ENCODE data around the gene AP3B1.

AP3B1 gene

DNA sequence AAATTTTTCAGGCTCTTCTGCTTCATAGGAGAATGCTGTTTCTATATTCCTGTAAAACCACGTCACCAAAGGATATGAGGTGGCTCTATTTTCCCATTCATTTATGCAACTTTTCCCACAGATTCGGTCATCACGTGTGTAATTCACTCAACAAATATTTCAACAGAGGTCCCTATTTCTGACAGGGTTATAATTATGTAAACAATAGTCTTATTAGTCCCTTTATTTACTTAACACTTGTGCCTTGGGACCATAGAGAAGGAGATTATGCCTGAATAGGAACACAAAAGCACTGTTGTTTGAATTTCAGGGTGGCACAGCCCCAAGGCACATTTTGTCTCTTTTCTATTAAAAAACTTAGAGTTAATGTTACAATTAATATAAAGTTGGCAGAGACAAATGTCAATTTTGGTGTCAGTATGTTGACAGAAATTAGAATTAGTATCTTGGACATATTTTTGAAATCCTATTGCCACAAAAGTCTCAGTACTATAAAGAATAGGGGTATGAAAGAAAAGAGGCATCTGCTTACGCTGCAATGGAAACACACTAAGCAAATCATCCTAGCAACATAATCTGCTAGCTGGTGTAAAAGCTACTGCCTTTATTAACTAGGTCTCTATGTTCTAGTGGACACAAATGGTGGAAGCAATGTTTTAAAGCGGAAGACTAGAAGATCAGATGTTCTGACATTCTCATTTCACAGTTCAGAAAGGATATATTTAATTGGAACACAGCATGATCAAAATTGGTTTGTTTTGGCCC, 289.3 kb downstream of the AP3B1 start:
- DNase-seq (ENCODE audit: low read depth in 2 of 2), result no peak

DNA sequence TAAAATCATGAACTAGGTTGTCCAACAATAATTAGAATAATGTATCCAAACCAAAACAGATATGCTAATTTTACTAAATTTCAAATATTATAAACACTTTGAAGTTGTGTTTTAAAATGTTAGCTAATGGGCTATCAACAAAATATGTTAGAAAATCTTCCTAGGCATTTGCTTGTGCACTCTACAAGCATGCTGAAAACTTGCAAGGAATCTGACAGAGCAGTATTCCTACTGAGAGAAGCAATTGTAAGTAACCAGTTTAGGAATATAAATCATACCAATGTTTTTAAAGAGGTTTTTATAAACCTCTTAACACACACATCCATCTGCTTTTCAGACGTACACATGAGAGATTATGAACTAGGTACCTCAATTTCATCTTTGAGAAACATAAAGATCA, 289.9 kb downstream of the AP3B1 start:
- no peak for DNase-seq (ENCODE audit: low read depth in 2 of 2)

DNA sequence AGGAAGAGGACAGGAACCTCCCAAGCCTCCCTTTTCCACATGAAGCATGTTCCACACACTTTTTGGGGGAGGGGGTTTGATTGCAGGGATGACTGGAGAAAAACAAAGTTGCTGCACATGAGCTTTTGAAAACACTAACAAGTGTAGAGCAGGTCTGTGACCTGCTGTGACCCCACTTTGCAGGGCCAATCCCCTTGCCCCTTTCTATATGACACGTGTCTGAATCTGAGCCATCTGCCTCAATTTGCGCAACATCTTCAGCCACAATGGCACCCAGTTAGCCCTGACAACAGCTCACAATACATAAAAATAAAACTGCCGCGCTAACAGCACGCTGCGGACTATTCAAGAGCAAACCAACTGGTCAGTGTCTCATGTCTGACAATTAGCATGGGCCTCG, 290.6 kb downstream of the AP3B1 start:
- DNase-seq (ENCODE audit: low read depth in 2 of 2), result no peak

DNA sequence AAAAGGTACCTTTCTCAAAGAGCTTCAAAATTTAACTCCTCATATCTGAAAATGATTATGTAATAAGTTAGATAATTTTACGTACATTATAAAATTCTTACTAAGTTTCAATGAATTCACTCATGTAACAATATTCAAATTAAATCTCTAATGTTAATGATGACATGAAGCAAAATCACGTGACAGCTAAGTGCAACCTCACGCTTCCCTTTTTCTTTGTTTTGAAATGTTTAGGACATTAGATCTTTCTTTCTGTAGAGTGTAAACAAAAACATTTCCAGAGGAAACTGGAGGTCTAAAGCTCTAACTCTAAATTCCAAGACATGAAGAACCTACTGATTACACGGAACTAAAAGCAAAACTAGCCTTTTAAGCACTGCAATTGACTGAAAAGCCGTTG, 291.0 kb downstream of the AP3B1 start:
- no peak for DNase-seq (ENCODE audit: low read depth in 2 of 2)

DNA sequence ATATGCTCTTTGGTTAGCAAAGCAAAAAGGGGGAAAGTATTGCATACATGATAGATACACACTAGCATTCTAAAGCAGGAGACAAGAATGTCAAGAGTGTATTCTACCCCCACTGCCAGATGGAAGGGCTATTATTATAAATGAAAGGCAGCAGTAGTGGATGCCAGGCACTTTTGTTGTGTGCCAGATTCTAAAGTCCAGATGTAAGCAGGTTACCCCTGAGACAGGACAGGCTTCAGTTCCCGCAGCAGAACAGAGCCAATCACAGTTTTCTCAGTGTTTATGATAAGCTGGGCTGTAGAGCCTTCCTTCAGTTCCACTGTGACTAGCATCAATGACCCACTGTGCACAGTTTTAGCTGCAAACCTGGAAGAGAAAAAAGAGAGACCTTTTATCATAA, 291.8 kb downstream of the AP3B1 start:
- no peak for DNase-seq (ENCODE audit: low read depth in 2 of 2)

DNA sequence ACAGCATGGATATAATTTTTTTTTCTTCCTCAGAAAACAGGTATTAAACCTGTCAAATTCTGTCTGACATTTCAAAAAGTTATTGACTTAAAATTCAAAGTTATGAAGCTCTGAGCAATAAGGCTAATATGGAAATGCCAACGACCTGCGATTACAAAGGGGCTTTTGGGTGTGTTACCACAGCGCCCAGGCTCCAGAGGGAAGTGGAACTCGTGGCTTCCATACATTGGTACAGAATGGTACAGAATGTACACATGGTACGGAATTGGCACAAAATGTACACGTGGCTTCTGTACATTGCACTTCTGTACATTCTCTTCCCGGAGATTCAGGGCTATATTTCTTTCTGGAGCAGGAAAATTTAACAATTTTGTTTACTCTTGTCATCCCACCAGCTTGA, 293.3 kb downstream of the AP3B1 start:
- no peak for DNase-seq (ENCODE audit: low read depth in 2 of 2)

DNA sequence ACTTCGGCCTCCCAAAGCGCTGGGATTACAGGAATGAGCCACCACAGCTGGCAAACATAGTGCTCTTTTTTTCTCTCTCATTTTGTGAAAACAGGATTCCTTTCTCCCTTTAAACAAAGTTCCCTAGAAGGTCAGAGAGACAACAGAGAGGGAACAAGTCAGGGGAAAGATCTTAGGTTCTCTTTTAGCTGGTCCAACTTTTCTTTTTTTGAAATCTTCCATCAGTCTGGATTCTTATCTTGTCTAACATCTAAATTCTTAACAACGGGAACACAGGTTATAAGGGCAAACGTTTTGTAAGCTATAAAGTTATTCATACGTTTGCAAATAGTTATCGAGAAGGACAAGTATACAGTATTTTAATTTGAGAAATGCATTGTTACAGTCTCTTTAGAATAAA, 294.3 kb downstream of the AP3B1 start:
- no peak for DNase-seq (ENCODE audit: low read depth in 2 of 2)

DNA sequence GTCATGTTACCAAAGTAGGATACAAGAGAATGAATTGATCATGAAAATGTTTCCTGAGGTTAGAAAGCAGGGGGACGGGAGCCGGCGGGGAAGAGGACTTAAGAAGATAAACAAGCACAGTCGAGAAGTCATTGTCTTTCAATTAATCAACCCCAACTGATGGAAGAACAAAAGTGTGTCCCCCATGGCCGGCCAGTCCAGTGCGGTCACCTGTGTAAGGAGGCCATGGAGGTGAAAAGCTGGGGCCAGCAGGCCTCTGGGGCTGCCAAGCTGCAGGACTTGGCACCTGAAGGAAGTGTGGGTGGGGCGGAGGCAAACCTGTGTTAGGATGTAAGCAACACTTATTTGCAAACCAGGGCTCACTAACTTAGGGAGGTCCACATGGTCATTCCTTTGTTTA, 295.1 kb downstream of the AP3B1 start:
- no peak for DNase-seq (ENCODE audit: low read depth in 2 of 2)

DNA sequence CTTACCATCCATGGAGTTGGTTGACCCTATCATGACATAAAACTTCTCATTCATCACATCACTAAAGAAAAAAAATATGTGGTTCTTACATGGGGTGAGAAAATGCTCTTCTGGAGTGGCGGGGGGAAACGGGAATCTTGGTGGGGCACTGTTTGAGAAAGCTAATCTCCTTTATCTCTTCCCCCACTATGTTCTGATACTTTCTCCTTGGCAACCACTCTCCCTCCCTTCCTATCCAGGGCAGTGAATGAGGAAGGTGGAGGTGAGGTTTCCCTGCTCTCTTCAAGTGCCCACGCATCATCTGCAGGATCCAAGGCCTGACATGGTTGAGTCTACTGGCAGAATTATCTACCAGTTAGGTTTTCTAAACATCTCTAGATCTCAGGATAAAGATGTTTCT, 297.6 kb downstream of the AP3B1 start:
- no peak for DNase-seq (ENCODE audit: low read depth in 2 of 2)

DNA sequence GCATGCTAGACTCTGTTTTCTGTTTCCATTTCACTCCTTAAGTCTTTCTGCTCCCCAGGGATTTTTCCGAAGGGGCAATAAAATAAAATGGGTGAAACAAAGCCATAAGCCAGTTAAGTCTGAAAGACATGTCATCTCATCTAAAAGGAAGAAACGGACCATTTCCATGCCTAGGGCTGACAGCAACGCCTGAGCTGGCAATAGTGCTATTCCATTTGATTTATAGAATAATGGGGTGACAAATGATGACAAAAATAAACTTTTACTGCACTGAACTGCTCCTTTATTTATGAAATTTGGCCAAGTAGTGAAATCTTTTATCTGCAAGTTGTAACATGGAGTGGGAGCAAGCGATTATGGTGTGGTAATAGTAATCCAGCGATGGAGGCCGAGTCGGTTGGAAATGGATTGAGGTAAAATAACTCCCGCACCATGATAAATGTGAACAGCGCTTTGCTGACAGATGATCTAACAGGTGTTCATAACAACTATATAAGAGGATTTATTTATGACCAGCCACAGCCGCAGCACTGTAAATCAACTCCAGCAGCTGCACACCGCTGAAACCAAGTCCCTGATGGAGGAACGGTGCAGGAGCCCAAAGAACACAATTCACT, 298.6 kb downstream of the AP3B1 start:
- no peak for DNase-seq (ENCODE audit: low read depth in 2 of 2)

DNA sequence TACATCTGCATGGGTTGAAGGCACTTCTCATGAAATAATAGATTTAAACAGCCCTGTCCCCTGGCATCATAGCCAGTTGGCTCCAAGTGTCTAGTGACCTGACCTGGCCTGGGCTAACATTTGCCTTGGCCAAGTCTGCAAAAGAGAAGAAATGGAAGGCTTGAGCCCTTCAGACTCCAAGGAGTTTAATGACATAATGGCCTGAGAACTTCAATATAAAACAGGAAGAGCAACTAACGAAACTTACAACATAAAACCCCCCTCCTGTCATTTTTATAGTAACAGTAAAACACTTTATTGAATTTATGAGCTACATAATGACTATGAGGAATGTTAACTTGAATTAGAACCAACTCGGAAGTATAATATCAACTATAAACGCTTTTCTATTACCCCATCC, 299.6 kb downstream of the AP3B1 start:
- no peak for DNase-seq (ENCODE audit: low read depth in 2 of 2)

DNA sequence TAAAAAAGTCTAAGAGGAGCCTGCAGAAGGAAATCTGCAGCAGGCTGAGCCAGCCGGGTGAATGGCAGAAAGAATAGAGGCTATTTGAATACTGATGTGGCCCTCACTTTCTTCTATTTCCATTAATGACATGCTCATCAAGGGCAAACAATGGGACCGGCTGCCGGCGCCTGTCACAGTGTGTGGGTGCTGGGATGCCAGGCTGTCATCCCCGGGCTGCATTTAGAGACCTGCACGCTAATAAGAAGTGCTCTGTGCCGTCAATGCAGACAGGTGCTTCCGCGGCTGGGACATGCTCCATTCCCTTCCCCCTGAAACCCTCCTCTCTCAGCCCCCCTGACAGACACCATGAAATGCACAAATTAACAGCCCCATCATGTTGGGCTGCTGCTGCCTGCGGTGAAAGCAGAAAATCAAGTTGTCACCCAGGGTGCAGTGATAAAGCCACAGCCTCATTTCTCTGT, 300.6 kb downstream of the AP3B1 start:
- no peak for DNase-seq (ENCODE audit: low read depth in 2 of 2)

DNA sequence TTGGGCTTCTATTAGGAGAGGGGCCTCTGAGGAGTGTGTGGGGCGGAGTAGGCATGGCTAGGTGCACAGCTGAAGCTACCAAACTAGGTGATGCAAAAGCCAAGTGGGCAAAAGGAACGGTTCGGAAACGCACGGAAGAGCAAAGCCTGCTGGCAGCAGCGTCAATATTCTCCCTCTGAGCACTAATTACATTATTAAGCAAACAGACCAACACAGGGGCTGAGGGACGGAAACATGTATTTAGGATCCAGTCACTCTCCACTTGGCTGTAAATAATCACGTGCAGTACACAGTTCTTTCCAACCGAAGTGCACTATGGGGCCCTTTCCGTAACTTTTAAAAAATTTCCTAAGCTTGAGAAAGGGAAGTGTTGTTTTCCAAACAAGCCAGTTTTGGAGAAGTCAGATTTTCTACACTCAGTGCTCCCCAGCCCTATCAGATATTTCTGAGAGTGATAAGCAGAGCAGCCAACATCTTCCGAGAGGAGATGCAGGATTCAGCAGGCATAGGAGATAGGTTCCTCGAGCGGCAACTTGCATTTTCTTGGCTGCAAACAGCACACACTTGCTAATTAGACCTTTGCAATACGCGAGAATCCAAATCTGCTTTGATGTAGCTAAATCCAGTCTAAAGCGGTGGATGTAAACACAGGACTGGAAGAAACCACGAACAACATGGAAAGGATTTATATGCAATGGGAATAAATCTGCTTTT, 301.2 kb downstream of the AP3B1 start:
- DNase-seq (ENCODE audit: low read depth in 2 of 2), result no peak

DNA sequence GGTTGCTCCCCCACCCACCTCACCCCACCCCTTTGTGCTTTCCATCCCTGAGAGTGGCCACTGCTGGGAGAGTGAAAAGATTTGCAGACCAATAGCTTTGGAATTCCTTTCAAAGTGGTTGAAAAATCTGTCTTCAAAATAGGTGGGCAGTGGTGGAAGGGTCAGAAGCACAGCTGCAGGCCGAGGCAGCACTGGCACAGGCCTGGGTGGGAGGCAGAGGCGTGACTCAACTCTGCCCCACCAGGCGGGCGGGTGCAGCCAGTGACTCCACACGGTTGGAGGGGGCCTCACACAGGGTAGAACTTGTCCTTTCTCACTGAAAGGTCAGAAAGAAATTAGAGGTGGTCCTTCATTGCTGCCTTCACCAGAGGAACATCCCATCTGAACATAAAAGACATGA, 303.4 kb downstream of the AP3B1 start:
- DNase-seq (ENCODE audit: low read depth in 2 of 2), result no peak

DNA sequence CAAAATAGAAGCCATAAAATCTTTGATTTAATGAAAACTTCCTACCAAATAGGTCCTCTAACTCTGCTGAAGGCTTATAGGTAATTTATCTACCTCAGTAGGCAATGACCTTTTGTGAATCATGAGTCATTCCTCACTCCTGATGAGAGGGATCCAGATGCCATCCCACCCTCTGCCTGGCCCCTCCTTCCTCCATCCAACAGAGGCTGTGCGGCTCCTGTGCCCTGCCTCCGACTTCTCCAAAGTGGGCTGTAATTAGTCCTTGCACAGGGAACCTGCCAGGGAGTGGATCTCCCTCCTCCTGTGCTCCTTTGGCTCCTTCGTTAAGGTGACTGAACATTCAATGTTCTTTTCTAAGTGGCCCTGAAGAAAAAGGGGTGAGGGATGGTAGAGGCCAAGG, 304.5 kb downstream of the AP3B1 start:
- DNase-seq (ENCODE audit: low read depth in 2 of 2), result no peak

DNA sequence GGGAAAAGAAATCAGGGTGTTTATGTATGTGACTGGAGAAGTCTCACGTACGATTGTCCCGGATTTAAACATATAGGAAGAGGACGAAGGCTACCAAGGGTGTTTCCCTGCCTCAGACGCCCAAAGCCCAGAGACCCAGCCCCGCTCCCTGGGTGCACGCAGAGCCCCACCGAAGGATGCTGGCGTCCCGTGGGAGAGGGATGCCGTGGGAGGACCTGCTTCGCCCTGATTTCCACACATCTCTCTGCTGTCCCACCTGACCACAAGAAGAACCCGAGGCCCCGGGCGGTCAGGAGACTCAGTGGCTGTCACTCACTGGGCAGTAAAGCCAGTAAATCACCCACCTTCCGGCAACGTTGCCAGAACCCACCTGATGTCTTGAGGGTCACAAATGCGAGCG, 306.5 kb downstream of the AP3B1 start:
- DNase-seq (ENCODE audit: low read depth in 2 of 2), result no peak

DNA sequence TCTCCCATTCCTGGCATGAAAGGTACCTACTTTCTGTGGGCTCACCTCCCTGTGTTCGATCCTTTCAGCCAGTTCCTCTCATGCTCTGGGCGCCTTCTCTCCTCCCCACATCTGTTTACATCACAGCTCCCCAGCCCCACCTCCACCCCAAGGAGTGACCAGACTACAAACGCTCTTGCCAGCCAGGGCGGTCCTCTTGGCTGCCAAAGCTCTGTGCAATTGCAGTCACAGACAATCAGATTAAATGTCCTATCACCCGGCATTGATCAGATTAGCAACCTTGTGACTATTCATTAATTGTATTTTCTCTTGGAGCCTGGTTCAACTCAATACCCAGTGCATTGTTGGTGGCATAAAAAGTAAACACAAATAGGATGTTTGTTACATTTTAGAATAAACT, 307.2 kb downstream of the AP3B1 start:
- no peak for DNase-seq (ENCODE audit: low read depth in 2 of 2)

DNA sequence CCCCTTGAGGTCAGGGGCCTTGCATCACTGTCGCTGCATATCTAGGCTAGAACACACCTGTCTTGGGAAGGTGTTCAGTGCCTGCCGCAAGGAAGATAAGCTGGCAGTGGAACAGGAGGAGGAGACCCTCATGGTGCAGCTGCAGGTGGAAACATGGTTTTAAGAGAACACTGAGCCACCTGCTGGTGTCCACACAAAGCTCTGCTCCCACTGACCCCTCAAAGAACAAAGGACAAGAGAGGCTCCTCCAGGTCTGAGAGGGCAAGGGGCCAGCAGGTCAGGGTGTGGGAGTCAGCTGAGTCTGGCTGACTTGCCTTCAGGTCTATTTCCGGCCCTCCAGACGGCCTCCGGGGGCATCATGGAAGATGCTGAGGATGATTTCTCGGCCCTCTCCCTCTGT, 308.2 kb downstream of the AP3B1 start:
- DNase-seq (ENCODE audit: low read depth in 2 of 2), result no peak

DNA sequence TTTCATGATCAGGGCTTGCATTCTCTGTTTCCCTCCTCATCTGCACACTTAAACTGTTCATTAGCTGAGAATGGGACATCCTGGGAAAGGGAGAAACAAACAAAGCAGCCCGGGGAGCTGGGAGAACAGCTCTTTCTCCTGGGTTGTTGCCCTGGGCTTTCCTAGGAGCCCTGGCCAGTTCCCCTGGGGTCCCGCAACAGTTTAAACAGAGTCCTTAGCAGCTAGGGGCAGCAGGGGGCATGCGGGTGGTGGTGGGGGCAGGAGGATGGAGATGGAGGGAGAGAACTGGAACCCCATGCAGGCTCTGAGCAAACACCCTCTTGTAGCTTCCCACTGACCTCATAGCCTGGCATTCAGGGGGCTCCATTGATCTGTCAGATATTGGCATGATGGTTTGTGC, 309.3 kb downstream of the AP3B1 start:
- DNase-seq (ENCODE audit: low read depth in 2 of 2), result no peak

DNA sequence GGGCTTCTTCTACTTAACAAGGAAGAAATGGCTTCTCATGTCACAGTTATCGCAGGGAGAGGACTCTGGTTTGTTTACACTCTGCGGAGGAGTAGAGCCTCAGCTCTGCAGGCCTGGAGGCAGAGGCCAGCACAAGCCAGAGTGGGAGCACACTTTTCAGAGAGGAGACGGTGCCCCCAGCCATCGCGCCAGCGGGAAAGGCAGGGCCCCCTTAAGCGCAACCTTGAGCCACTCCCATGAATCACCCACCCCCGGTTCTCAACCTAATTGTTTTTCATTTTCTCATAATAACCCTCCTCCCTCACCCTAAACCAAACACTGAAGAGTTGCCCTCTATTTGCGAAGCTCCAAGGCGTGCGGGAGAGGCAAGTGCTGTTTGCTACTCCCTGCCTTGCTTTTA, 309.9 kb downstream of the AP3B1 start:
- no peak for DNase-seq (ENCODE audit: low read depth in 2 of 2)

DNA sequence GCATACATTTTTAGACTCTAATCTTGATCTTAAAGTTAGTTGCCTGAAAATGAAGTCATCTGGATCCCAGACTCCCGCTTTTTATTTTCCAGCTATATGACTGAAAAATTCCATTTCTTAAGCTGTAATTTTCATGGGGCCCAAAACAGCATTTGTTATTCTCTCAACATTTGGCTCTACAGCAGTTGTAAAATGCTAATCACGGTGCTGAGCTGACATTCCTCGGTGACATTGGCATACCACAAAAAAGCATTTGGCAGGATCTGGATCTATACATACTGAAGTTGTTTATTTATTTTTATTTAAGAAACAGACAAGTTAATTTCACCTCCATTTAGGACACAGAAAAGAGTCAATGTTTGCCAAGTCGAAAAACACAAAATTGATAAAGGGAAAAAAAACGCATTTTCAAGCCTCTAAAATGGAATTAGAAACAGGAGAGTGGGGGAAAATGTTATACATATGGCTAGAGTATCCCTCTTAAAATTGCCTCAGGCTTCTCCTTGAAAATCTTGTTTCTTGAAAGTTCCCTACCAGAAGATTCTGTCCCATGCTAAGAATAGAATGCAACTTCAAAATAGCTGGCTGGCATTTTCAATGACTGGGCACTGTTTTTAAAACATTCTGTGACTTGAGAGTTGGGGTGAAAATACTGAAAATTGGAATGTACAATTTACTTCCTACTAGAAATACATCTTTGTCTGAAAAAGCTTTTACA, 310.9 kb downstream of the AP3B1 start:
- no peak for DNase-seq (ENCODE audit: low read depth in 2 of 2)

DNA sequence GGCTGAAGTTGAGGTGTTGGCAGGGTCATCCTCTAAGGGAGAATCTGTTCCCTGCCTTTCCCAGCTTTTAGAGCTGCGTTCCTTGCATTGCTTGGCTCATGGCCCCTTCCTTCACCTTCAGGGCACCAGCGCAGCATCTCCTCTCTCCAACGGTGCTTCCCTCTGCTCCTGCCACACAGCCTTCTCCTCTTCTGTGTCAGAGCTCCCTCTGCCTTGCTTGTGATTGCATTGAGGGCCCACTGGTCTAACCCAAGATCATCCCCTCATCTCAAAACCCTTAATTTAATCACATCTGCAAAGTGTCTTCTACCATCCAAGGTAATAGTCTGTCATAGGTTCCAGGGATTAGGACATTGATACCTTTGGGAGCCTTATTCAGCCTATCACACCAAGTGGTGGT, 312.7 kb downstream of the AP3B1 start:
- DNase-seq (ENCODE audit: low read depth in 2 of 2), result no peak
